SHP77 (cell line): ENCODE results near the gene FCHO2.

Experiments
- DNase-seq, 2 experiments: peaks; one replicate each; lab custom pipeline; 2025; lab: John Stamatoyannopoulos, UW

FCHO2 gene

GRCh38 chr5:73028991-73029595, 73.3 kb downstream of the FCHO2 start:
- no peak for DNase-seq

- no peak for DNase-seq
These were observed 74.7 kb downstream of the FCHO2 start for GRCh38 chr5:73030531-73030930.

- no peak for DNase-seq
These were observed 75.2 kb downstream of the FCHO2 start for GRCh38 chr5:73030995-73031394.

GRCh38 chr5:73031839-73032238, 76.0 kb downstream of the FCHO2 start:
- peak; percentile 76 to 84 for DNase-seq

- DNase-seq, result no peak
These were observed 76.8 kb downstream of the FCHO2 start for GRCh38 chr5:73032635-73033034.

GRCh38 chr5:73037545-73037944, 81.7 kb downstream of the FCHO2 start:
- no peak for DNase-seq

- peak; percentile 2 to 10 for DNase-seq
These were observed 83.2 kb downstream of the FCHO2 start for GRCh38 chr5:73039082-73039481.

- DNase-seq, result no peak
These were observed 87.2 kb downstream of the FCHO2 start for GRCh38 chr5:73042993-73043392.

GRCh38 chr5:73044546-73044945, 88.7 kb downstream of the FCHO2 start:
- DNase-seq, result no peak

GRCh38 chr5:73045623-73046022, 89.8 kb downstream of the FCHO2 start:
- DNase-seq, result no peak

- no peak for DNase-seq
These were observed 105.8 kb downstream of the FCHO2 start for GRCh38 chr5:73061593-73061992.

GRCh38 chr5:73066466-73066865, 110.6 kb downstream of the FCHO2 start:
- no peak for DNase-seq

GRCh38 chr5:73067213-73067612, 111.4 kb downstream of the FCHO2 start:
- DNase-seq, result no peak

GRCh38 chr5:73081093-73081492, 125.3 kb downstream of the FCHO2 start:
- no peak for DNase-seq

- DNase-seq, result no peak
These were observed 132.2 kb downstream of the FCHO2 start for GRCh38 chr5:73088026-73088425.

- no peak for DNase-seq
These were observed 138.1 kb downstream of the FCHO2 start for GRCh38 chr5:73093943-73094342.

- no peak for DNase-seq
These were observed 138.6 kb downstream of the FCHO2 start for GRCh38 chr5:73094415-73094814.

- no peak for DNase-seq
These were observed 139.9 kb downstream of the FCHO2 start for GRCh38 chr5:73095564-73096238.

GRCh38 chr5:73096239-73096575, 140.4 kb downstream of the FCHO2 start:
- no peak for DNase-seq

- no peak for DNase-seq
These were observed 141.9 kb downstream of the FCHO2 start for GRCh38 chr5:73097740-73098139.

GRCh38 chr5:73100109-73100508, 144.3 kb downstream of the FCHO2 start:
- no peak for DNase-seq

- peak; percentile 75 to 81 for DNase-seq
These were observed 148.0 kb downstream of the FCHO2 start for GRCh38 chr5:73103870-73104299.

- peak in 1 of 2 experiments; percentile 1 for DNase-seq
These were observed 148.5 kb downstream of the FCHO2 start for GRCh38 chr5:73104326-73104725.

GRCh38 chr5:73106335-73106734, 150.5 kb downstream of the FCHO2 start:
- DNase-seq, result no peak
